Tibial nerve (tissue), 4 donors: Measurements from ENCODE around the gene KIRREL3. TPM values are rescaled to one million over a fixed set of nuclear protein-coding genes. Genes with fewer than 3 reads are reported as not detected.

Experiments used
- DNase-seq, 2 donors: peaks; one replicate each; pipeline ENCODE4 v3.0.0-alpha.2; 2019; ENCODE audit warnings: low spot score in 2 of 2
- H3K27ac ChIP-seq, 4 donors: fragments of 200-600 bp; sonication (generic) in 3 of 4; one replicate each; pipeline ENCODE4 v1.5.1; 2017 to 2019; ENCODE audit warnings: mild to moderate bottlenecking in 1 of 4
- H3K27me3 ChIP-seq, 2 donors: fragments of 200-600 bp; sonication (generic) in 1 of 2; one replicate each; pipeline versions ENCODE4 v1.5.1 to v1.6.0; 2017 to 2019
- H3K36me3 ChIP-seq, 3 donors: fragments of 200-600 bp; sonication (generic); one replicate each; pipeline ENCODE4 v1.5.1; 2018 to 2019
- H3K4me1 ChIP-seq, 4 donors: fragments of 200-600 bp; sonication (generic) in 3 of 4; one replicate each; pipeline ENCODE4 v1.5.1; 2017 to 2019
- H3K4me3 ChIP-seq, 4 donors: fragments of 200-600 bp; sonication (generic) in 3 of 4; one replicate each; pipeline ENCODE4 v1.5.1; 2017 to 2019; ENCODE audit warnings: mild to moderate bottlenecking in 1 of 4, moderate library complexity in 1 of 4
- H3K9me3 ChIP-seq, 4 donors: fragments of 200-600 bp; sonication (generic) in 3 of 4; one replicate each; pipeline ENCODE4 v1.5.1; 2017 to 2019
- CTCF ChIP-seq, 5 experiments: fragments of 200-600 bp in 3 of 5; fragments of 450-650 bp in 2 of 5; sonication (generic) in 3 of 5; IDR thresholded peaks; one replicate each; pipeline ENCODE4 v1.5.1; 2016 to 2019; ENCODE audit warnings: antibody characterized with exemption in 5 of 5, mild to moderate bottlenecking in 3 of 5, moderate library complexity in 2 of 5
- EP300 ChIP-seq, 2 donors: sonication (generic); formaldehyde crosslinking; IDR thresholded peaks; one replicate each; pipeline ENCODE4 v1.6.1; 2017; ENCODE audit warnings: antibody characterized with exemption in 2 of 2, mild to moderate bottlenecking in 1 of 2
- POLR2A ChIP-seq, 2 donors: fragments of 450-650 bp; IDR thresholded peaks; one replicate each; pipeline ENCODE4 v1.6.1; 2017; ENCODE audit warnings: antibody characterized with exemption in 2 of 2, mild to moderate bottlenecking in 2 of 2, moderate library complexity in 2 of 2
- WGBS, 2 donors: methylation state at CpG; one replicate each; pipeline ENCODE4 v1.1.5; 2018; 5-methylcytosine and 5-hydroxymethylcytosine counted together
- total RNA-seq, 4 donors: library from RNA; depleted of rRNA; stranded (reverse); fragments of >200 nt; gene quantifications; one replicate each; pipeline ENCODE4 v1.1.0, GENCODE V29; 2016

Gene KIRREL3
- total RNA-seq, 4 donors from 2014 or later: not detected

GRCh38 chr11:126772267-126772666 lies 228.3 kb downstream of the KIRREL3 start:
- Histone ChIP-seq H3K27me3 (no peaks in the 10 kb centered on the region), H3K9me3 (no peaks in the 10 kb centered on the region), H3K36me3 (no peaks in the 10 kb centered on the region), H3K4me1 (no peaks in the 10 kb centered on the region), H3K27ac (no peak overlapping the region), H3K4me3 (no peak overlapping the region)
- WGBS, 2 donors: 83 to 86% methylated on average over 8 of the region's 8 CpGs
- no peak for TF ChIP-seq POLR2A (IDR thresholded peaks at IDR 0.05)
- no peak for TF ChIP-seq CTCF (IDR thresholded peaks at IDR 0.05)
- no peak for TF ChIP-seq EP300 (IDR thresholded peaks at IDR 0.05)
- no peak for DNase-seq

DNA sequence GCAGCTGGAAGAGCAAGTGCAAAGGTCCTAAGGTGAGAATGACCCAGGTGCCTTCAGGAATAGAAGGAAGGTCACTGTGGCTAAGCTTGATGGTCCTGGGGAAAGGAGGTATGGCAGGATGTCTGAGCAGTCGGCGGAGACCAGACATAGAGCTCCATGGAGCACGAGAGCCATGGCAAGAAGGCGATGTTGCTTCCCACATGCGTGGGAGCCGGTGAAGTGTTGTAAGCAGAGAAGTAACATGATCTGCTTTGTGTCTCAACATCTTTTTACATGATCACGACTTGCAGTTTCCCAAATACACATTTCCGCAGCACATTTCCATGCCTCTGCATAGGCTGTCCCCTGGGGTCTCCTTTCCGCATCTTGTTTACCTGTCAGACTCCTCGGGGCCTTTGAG lies 231.9 kb downstream of the KIRREL3 start:
- Histone ChIP-seq H3K27ac (no peak overlapping the region), H3K4me1 (no peaks in the 10 kb centered on the region), H3K9me3 (no peaks in the 10 kb centered on the region), H3K36me3 (no peaks in the 10 kb centered on the region), H3K4me3 (no peak overlapping the region), H3K27me3 (no peaks in the 10 kb centered on the region)
- DNase-seq: no peak
- no peak for TF ChIP-seq CTCF (IDR thresholded peaks at IDR 0.05)
- no peak for TF ChIP-seq POLR2A (IDR thresholded peaks at IDR 0.05)
- TF ChIP-seq EP300 (IDR thresholded peaks at IDR 0.05): no peak
- WGBS, 2 donors: 83 to 87% methylated on average over 10 of the region's 10 CpGs

DNA sequence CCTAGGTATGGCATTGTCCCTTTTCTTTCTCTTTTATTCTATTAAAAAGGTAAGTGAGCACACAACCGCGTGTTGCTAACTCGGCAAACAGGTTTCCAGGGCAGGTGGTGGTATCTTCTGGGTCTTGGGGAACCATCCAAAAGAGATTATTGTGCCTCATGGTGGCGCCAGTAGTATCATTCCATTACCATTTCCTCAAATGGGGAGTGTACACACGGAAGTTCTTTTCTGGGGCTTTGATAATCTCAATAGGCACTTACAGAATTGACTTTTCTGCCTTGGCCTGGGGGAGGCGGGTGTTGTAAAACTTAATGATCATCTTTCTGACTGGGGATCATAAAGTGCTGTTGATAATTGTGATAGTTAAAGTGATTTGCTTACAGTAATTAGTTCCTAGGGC lies 234.1 kb downstream of the KIRREL3 start:
- TF ChIP-seq EP300 (IDR thresholded peaks at IDR 0.05) (no peak), CTCF (IDR thresholded peaks at IDR 0.05) (no peak), POLR2A (IDR thresholded peaks at IDR 0.05) (no peak)
- no peak overlapping the region for H3K27ac ChIP-seq
- no peaks in the 10 kb centered on the region for H3K27me3 ChIP-seq
- no peak overlapping the region for H3K4me3 ChIP-seq
- no peaks in the 10 kb centered on the region for H3K9me3 ChIP-seq
- WGBS, 2 donors: 83 to 84% methylated on average over 6 of the region's 6 CpGs
- DNase-seq: no peak
- no peaks in the 10 kb centered on the region for H3K4me1 ChIP-seq
- H3K36me3 ChIP-seq: no peaks in the 10 kb centered on the region

GRCh38 chr11:126765196-126765595 lies 235.4 kb downstream of the KIRREL3 start:
- no peak for DNase-seq
- Histone ChIP-seq H3K27ac (no peak overlapping the region), H3K4me3 (no peak overlapping the region), H3K36me3 (no peaks in the 10 kb centered on the region), H3K9me3 (no peaks in the 10 kb centered on the region), H3K27me3 (no peaks in the 10 kb centered on the region), H3K4me1 (no peaks in the 10 kb centered on the region)
- WGBS, 2 donors: 90 to 93% methylated on average over 4 of the region's 4 CpGs
- TF ChIP-seq POLR2A (IDR thresholded peaks at IDR 0.05) (no peak), CTCF (IDR thresholded peaks at IDR 0.05) (no peak), EP300 (IDR thresholded peaks at IDR 0.05) (no peak)

GRCh38 chr11:126764231-126764630 lies 236.3 kb downstream of the KIRREL3 start:
- no peaks in the 10 kb centered on the region for H3K27me3 ChIP-seq
- no peaks in the 10 kb centered on the region for H3K4me1 ChIP-seq
- no peak overlapping the region for H3K27ac ChIP-seq
- no peaks in the 10 kb centered on the region for H3K9me3 ChIP-seq
- 74 to 75% methylated on average over 10 of the region's 10 CpGs for WGBS, 2 donors
- TF ChIP-seq EP300 (IDR thresholded peaks at IDR 0.05): no peak
- TF ChIP-seq POLR2A (IDR thresholded peaks at IDR 0.05): no peak
- no peak for TF ChIP-seq CTCF (IDR thresholded peaks at IDR 0.05)
- H3K4me3 ChIP-seq: no peak overlapping the region
- no peaks in the 10 kb centered on the region for H3K36me3 ChIP-seq
- no peak for DNase-seq
